ENCODE measurements around the gene ZNF581.

ZNF581 gene

GRCh38 chr19:55667958-55668357 lies 24.5 kb downstream of the ZNF581 start:
- TF ChIP-seq YY1 (IDR thresholded peaks at IDR 0.05; ENCODE audit: low read depth) (0 out of 2 replicates have a peak, but pooled peaks have one; percentile 11), NFIC (IDR thresholded peaks at IDR 0.05) (peak; percentile 10; the same call in 1 of the 2 replicates), CEBPB (IDR thresholded peaks at IDR 0.05) (no peak), RAD21 (IDR thresholded peaks at IDR 0.05; ENCODE audit: low read depth) (no peak), CREB1 (IDR thresholded peaks at IDR 0.05; ENCODE audit: low read depth) (no peak), EP300 (IDR thresholded peaks at IDR 0.05; ENCODE audit: borderline replicate concordance) (peak; percentile 62), USF1 (IDR thresholded peaks at IDR 0.05) (peak; percentile 72), TCF12 (IDR thresholded peaks at IDR 0.05; ENCODE audit: low read depth) (peak; percentile 77), TEAD4 (IDR thresholded peaks at IDR 0.05) (peak; percentile 89), ZBTB7A (IDR thresholded peaks at IDR 0.05; ENCODE audit: low read depth) (peak; percentile 34; the same call in 1 of the 2 replicates), FOXM1 (IDR thresholded peaks at IDR 0.05; ENCODE audit: borderline replicate concordance, low read depth) (0 out of 2 replicates have a peak, but pooled peaks have one; percentile 14), EGR1 (IDR thresholded peaks at IDR 0.05) (no peak)
- TF ChIP-seq, protein P1, sequence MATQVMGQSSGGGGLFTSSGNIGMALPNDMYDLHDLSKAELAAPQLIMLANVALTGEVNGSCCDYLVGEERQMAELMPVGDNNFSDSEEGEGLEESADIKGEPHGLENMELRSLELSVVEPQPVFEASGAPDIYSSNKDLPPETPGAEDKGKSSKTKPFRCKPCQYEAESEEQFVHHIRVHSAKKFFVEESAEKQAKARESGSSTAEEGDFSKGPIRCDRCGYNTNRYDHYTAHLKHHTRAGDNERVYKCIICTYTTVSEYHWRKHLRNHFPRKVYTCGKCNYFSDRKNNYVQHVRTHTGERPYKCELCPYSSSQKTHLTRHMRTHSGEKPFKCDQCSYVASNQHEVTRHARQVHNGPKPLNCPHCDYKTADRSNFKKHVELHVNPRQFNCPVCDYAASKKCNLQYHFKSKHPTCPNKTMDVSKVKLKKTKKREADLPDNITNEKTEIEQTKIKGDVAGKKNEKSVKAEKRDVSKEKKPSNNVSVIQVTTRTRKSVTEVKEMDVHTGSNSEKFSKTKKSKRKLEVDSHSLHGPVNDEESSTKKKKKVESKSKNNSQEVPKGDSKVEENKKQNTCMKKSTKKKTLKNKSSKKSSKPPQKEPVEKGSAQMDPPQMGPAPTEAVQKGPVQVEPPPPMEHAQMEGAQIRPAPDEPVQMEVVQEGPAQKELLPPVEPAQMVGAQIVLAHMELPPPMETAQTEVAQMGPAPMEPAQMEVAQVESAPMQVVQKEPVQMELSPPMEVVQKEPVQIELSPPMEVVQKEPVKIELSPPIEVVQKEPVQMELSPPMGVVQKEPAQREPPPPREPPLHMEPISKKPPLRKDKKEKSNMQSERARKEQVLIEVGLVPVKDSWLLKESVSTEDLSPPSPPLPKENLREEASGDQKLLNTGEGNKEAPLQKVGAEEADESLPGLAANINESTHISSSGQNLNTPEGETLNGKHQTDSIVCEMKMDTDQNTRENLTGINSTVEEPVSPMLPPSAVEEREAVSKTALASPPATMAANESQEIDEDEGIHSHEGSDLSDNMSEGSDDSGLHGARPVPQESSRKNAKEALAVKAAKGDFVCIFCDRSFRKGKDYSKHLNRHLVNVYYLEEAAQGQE (IDR thresholded peaks at IDR 0.05; ENCODE audit: low read depth) = no peak
- TF ChIP-seq, protein P2, sequence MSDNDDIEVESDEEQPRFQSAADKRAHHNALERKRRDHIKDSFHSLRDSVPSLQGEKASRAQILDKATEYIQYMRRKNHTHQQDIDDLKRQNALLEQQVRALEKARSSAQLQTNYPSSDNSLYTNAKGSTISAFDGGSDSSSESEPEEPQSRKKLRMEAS (IDR thresholded peaks at IDR 0.05) = peak; percentile 42

GRCh38 chr19:55668603-55669348 lies 25.3 kb downstream of the ZNF581 start:
- TF ChIP-seq RAD21 (IDR thresholded peaks at IDR 0.05; ENCODE audit: low read depth) (no peak), USF1 (IDR thresholded peaks at IDR 0.05) (no peak), TEAD4 (IDR thresholded peaks at IDR 0.05) (no peak), ZBTB7A (IDR thresholded peaks at IDR 0.05; ENCODE audit: low read depth) (no peak), TAF1 (IDR thresholded peaks at IDR 0.05; ENCODE audit: low read depth) (no peak), FOXM1 (IDR thresholded peaks at IDR 0.05; ENCODE audit: borderline replicate concordance, low read depth) (no peak), YY1 (IDR thresholded peaks at IDR 0.05; ENCODE audit: low read depth) (no peak), CEBPB (IDR thresholded peaks at IDR 0.05) (no peak), EP300 (IDR thresholded peaks at IDR 0.05; ENCODE audit: borderline replicate concordance) (no peak), TCF12 (IDR thresholded peaks at IDR 0.05; ENCODE audit: low read depth) (no peak), CREB1 (IDR thresholded peaks at IDR 0.05; ENCODE audit: low read depth) (no peak), EGR1 (IDR thresholded peaks at IDR 0.05) (no peak), NFIC (IDR thresholded peaks at IDR 0.05) (no peak)
- TF ChIP-seq, protein P1 (IDR thresholded peaks at IDR 0.05; ENCODE audit: low read depth) = no peak
- TF ChIP-seq, protein P2 (IDR thresholded peaks at IDR 0.05) = no peak

GRCh38 chr19:55669418-55670279 lies 26.2 kb downstream of the ZNF581 start:
- no peak; the same call in 1 of the 2 replicates for TF ChIP-seq TCF12 (IDR thresholded peaks at IDR 0.05; ENCODE audit: low read depth)
- TF ChIP-seq, protein P1 (IDR thresholded peaks at IDR 0.05; ENCODE audit: low read depth) = no peak
- no peak for TF ChIP-seq EGR1 (IDR thresholded peaks at IDR 0.05)
- no peak for TF ChIP-seq CEBPB (IDR thresholded peaks at IDR 0.05)

Data from Ishikawa (cell line).